Breast epithelium (tissue), 4 donors: ENCODE data around the gene CACNA1H. TPM values are rescaled to one million over a fixed set of nuclear protein-coding genes. Genes with fewer than 3 reads are reported as not detected.

ENCODE experiments used
- DNase-seq, 2 donors: peaks; one replicate each; pipeline ENCODE4 v3.0.0-alpha.2; 2019; ENCODE audit warnings: low spot score in 2 of 2
- H3K27ac ChIP-seq, 2 donors: fragments of 200-600 bp; sonication (generic) in 1 of 2; one replicate each; pipeline ENCODE4 v1.5.1; 2016 to 2019; ENCODE audit warnings: mild to moderate bottlenecking in 1 of 2
- H3K27me3 ChIP-seq, 2 donors: fragments of 200-600 bp; sonication (generic) in 1 of 2; one replicate each; pipeline versions ENCODE4 v1.5.1 to v1.6.0; 2017 to 2019; ENCODE audit warnings: control low read depth in 1 of 2, mild to moderate bottlenecking in 1 of 2
- H3K36me3 ChIP-seq: fragments of 200-600 bp; one replicate; pipeline ENCODE4 v1.5.1; 2019
- H3K4me1 ChIP-seq, 2 donors: fragments of 200-600 bp; sonication (generic); one replicate each; pipeline ENCODE4 v1.5.1; 2016 to 2019; ENCODE audit warnings: control low read depth in 1 of 2
- H3K4me3 ChIP-seq, 3 donors: fragments of 200-600 bp; sonication (generic); 1 replicate in 2 of 3; 2 replicates in 1 of 3; pipeline ENCODE4 v1.5.1; 2016 to 2019; ENCODE audit warnings: mild to moderate bottlenecking in 3 of 3, moderate library complexity in 2 of 3
- H3K9me3 ChIP-seq, 2 donors: fragments of 200-600 bp; sonication (generic) in 1 of 2; one replicate each; pipeline ENCODE4 v1.5.1; 2016 to 2019; ENCODE audit warnings: control low read depth in 1 of 2
- CTCF ChIP-seq, 3 donors: fragments of 450-650 bp; IDR thresholded peaks; one replicate each; pipeline ENCODE4 v1.5.1; 2016 to 2017; ENCODE audit warnings: antibody characterized with exemption in 3 of 3, mild to moderate bottlenecking in 3 of 3, moderate library complexity in 3 of 3
- POLR2A ChIP-seq: fragments of 450-650 bp; IDR thresholded peaks from one replicate; pipeline ENCODE4 v1.6.1; 2016; ENCODE audit warnings: antibody characterized with exemption, mild to moderate bottlenecking, moderate library complexity
- POLR2AphosphoS5 ChIP-seq, 3 donors: sonication (generic); formaldehyde crosslinking; IDR thresholded peaks; one replicate each; pipeline ENCODE4 v1.6.1; 2017; ENCODE audit warnings: antibody characterized with exemption in 3 of 3
- intact Hi-C: fragments of 100-400 bp; cut with DNase I; formaldehyde crosslinking; loops from one replicate; pipeline ENCODE4 v1.15.1; 2023; ENCODE audit warnings: low total_unique reads
- total RNA-seq, 3 donors: library from RNA; depleted of rRNA; stranded (reverse); fragments of >200 nt; gene quantifications; one replicate each; pipeline ENCODE4 v1.1.0, GENCODE V29; 2016

The CACNA1H gene
- total RNA-seq, 3 donors from 2014 or later = 1.6 to 2.5 (median 2.2) TPM

GRCh38 chr16:1218061-1218929 is 65.4 kb downstream of the CACNA1H start:
- Histone ChIP-seq H3K27ac (no peak overlapping the region), H3K9me3 (no peaks in the 10 kb centered on the region), H3K4me3 (no peak overlapping the region), H3K36me3 (no peaks in the 10 kb centered on the region), H3K4me1 (no peaks in the 10 kb centered on the region), H3K27me3 (peaks cover 0 to 84% of the 10 kb centered on the region in 2 donors)
- DNase-seq = no peak
- intact Hi-C loops = no loop called here
- TF ChIP-seq POLR2A (no peak), POLR2AphosphoS5 (IDR thresholded peaks at IDR 0.05) (no peak), CTCF (IDR thresholded peaks at IDR 0.05) (no peak)

DNA sequence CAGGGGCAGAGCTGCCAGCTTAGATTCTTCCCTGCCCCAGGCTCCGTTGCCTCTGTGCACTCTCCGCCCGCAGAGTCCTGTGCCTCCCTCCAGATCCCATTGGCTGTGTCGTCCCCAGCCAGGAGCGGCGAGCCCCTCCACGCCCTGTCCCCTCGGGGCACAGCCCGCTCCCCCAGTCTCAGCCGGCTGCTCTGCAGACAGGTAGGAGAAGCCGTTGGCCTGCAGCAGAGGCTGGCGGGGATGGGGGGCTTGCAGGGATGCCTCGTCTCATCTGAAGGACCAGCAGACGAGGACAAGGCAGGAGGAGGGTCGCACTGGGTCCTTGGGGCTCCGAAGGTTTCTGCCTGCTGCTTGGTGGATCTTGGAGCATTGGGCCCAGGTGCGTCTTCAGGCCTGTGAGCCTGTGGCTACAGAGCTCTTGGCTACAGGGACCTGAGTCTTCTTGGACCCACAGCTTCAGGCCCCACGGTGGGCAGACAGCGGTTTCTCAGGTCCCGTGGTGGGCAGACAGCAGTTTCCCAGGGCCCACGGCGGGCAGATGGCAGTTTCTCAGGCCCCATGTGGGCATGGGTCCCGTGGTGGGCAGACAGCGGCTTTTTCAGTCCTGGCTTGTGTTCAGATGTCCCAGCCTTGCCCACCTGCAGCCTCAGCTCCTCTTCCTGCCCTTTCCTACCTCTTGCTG is 66.2 kb downstream of the CACNA1H start:
- intact Hi-C loops = no loop called here
- H3K4me3 ChIP-seq = no peak overlapping the region

DNA sequence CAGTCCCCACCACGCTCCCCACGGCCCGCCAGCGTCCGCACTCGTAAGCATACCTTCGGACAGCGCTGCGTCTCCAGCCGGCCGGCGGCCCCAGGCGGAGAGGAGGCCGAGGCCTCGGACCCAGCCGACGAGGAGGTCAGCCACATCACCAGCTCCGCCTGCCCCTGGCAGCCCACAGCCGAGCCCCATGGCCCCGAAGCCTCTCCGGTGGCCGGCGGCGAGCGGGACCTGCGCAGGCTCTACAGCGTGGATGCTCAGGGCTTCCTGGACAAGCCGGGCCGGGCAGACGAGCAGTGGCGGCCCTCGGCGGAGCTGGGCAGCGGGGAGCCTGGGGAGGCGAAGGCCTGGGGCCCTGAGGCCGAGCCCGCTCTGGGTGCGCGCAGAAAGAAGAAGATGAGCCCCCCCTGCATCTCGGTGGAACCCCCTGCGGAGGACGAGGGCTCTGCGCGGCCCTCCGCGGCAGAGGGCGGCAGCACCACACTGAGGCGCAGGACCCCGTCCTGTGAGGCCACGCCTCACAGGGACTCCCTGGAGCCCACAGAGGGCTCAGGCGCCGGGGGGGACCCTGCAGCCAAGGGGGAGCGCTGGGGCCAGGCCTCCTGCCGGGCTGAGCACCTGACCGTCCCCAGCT is 67.3 kb downstream of the CACNA1H start:
- DNase-seq = no peak
- Histone ChIP-seq H3K4me1 (no peaks in the 10 kb centered on the region), H3K27me3 (peaks cover 0 to 79% of the 10 kb centered on the region in 2 donors), H3K9me3 (no peaks in the 10 kb centered on the region), H3K27ac (no peak overlapping the region), H3K4me3 (no peak overlapping the region), H3K36me3 (no peaks in the 10 kb centered on the region)
- intact Hi-C loops = no loop called here
- TF ChIP-seq POLR2A (no peak), CTCF (IDR thresholded peaks at IDR 0.05) (no peak), POLR2AphosphoS5 (IDR thresholded peaks at IDR 0.05) (no peak)

More for the DNA sequence above, 66.2 kb downstream of the CACNA1H start:
- Histone ChIP-seq H3K36me3 (no peaks in the 10 kb centered on the region), H3K4me1 (no peaks in the 10 kb centered on the region), H3K9me3 (no peaks in the 10 kb centered on the region), H3K27me3 (peaks cover 0 to 82% of the 10 kb centered on the region in 2 donors), H3K27ac (no peak overlapping the region)
- TF ChIP-seq POLR2A = no peak
- no peak for TF ChIP-seq CTCF (IDR thresholded peaks at IDR 0.05)
- DNase-seq = no peak

DNA sequence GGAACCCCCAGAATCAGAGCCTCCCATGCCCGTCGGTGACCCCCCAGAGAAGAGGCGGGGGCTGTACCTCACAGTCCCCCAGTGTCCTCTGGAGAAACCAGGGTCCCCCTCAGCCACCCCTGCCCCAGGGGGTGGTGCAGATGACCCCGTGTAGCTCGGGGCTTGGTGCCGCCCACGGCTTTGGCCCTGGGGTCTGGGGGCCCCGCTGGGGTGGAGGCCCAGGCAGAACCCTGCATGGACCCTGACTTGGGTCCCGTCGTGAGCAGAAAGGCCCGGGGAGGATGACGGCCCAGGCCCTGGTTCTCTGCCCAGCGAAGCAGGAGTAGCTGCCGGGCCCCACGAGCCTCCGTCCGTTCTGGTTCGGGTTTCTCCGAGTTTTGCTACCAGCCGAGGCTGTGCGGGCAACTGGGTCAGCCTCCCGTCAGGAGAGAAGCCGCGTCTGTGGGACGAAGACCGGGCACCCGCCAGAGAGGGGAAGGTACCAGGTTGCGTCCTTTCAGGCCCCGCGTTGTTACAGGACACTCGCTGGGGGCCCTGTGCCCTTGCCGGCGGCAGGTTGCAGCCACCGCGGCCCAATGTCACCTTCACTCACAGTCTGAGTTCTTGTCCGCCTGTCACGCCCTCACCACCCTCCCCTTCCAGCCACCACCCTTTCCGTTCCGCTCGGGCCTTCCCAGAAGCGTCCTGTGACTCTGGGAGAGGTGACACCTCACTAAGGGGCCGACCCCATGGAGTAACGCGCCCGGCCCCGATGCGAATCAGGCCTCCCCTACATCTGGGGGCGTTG is 68.1 kb downstream of the CACNA1H start:
- Histone ChIP-seq H3K9me3 (no peaks in the 10 kb centered on the region), H3K27me3 (peaks cover 0 to 73% of the 10 kb centered on the region in 2 donors), H3K4me3 (no peak overlapping the region), H3K4me1 (no peaks in the 10 kb centered on the region), H3K36me3 (no peaks in the 10 kb centered on the region), H3K27ac (no peak overlapping the region)
- no peak for TF ChIP-seq POLR2AphosphoS5 (IDR thresholded peaks at IDR 0.05)
- no peak for TF ChIP-seq POLR2A
- TF ChIP-seq CTCF (IDR thresholded peaks at IDR 0.05) = no peak
- DNase-seq = no peak
- intact Hi-C loops = no loop called here
